HepG2 (cell line): ENCODE data around the gene STYXL1. TPM values are rescaled to one million over a fixed set of nuclear protein-coding genes. Genes with fewer than 3 reads are reported as not detected.
A peak's percentile ranks its signal among the peaks of the same experiment; 100 is the strongest.

Experiments
- DMAP1 ChIP-seq: IDR thresholded peaks from 2 replicates; pipeline ENCODE4 v1.6.1; 2016
- FOXJ3 ChIP-seq: sonication (generic); formaldehyde crosslinking; IDR thresholded peaks from 2 replicates; pipeline ENCODE4 v1.4.0; 2020; ENCODE audit warnings: missing genetic modification reagents, mild to moderate bottlenecking, borderline replicate concordance
- IRX3 ChIP-seq: sonication (generic); formaldehyde crosslinking; IDR thresholded peaks from 2 replicates; pipeline ENCODE4 v1.8.1; 2023; ENCODE audit warnings: mild to moderate bottlenecking, low read depth, missing genetic modification reagents, borderline replicate concordance
- MAZ ChIP-seq, 2 experiments: sonication (generic) in 1 of 2; formaldehyde crosslinking in 1 of 2; IDR thresholded peaks; 2 replicates each; pipeline versions ENCODE4 v1.5.0 to v1.6.1; 2012 to 2020; ENCODE audit warnings: low read depth in 2 of 2, mild to moderate bottlenecking in 2 of 2, borderline replicate concordance in 1 of 2, improper control_type of control experiment in 1 of 2, low read length in 1 of 2, missing genetic modification reagents in 1 of 2, moderate library complexity in 1 of 2
- MED13 ChIP-seq: sonication (generic); formaldehyde crosslinking; IDR thresholded peaks from 2 replicates; pipeline ENCODE4 v1.5.0; 2020; ENCODE audit warnings: missing genetic modification reagents
- PHF5A ChIP-seq: IDR thresholded peaks from one replicate; pipeline ENCODE4 v1.6.1; 2018; ENCODE audit warnings: low read depth, missing genetic modification reagents; ENCODE audit not compliant: unreplicated experiment
- SP1 ChIP-seq, 2 experiments: fragments of 450-650 bp in 1 of 2; sonication (generic) in 1 of 2; formaldehyde crosslinking in 1 of 2; IDR thresholded peaks; 2 replicates each; pipeline versions ENCODE4 v1.4.0 to v1.6.1; 2016 to 2020; ENCODE audit warnings: missing genetic modification reagents in 1 of 2
- ZNF331 ChIP-seq: sonication (generic); formaldehyde crosslinking; IDR thresholded peaks from 2 replicates; pipeline ENCODE4 v1.4.0; 2020; ENCODE audit warnings: missing genetic modification reagents
- ZNF451 ChIP-seq: sonication (generic); formaldehyde crosslinking; IDR thresholded peaks from 2 replicates; pipeline ENCODE4 v1.5.0; 2020; ENCODE audit warnings: mild to moderate bottlenecking, missing genetic modification reagents
- ZNF746 ChIP-seq: sonication (generic); formaldehyde crosslinking; IDR thresholded peaks from 2 replicates; pipeline ENCODE4 v1.8.0; 2022; ENCODE audit warnings: mild to moderate bottlenecking, missing genetic modification reagents
- ZNF839 ChIP-seq: sonication (generic); formaldehyde crosslinking; IDR thresholded peaks from 2 replicates; pipeline ENCODE4 v1.4.0; 2020; ENCODE audit warnings: missing genetic modification reagents, mild to moderate bottlenecking, borderline replicate concordance
- polyA plus RNA-seq, 8 experiments: library from polyadenylated mRNA; depleted of rRNA in 3 of 8; stranded (reverse) in 7 of 8; unstranded in 1 of 8; fragments of >200 nt; fragmentation: Illumina TruSeq in 4 of 8; extraction: Trizol in 4 of 8; gene quantifications; 2 replicates each; pipeline versions ENCODE4 v1.2.1 to v1.2.3, GENCODE V29; 2011 to 2016; ENCODE audit warnings: low read depth in 4 of 8, missing spikeins in 1 of 8, mixed read lengths in 1 of 8; ENCODE audit not compliant: insufficient read depth in 1 of 8
- total RNA-seq, 5 experiments: library from RNA; depleted of rRNA; stranded (reverse); fragments of >200 nt; fragmentation: Illumina TruSeq; extraction: Trizol; gene quantifications; 2 replicates each; pipeline ENCODE4 v1.2.3, GENCODE V29; 2016; ENCODE audit warnings: low read depth in 1 of 5
- TF ChIP-seq, protein P1 (sequence below): sonication (generic); formaldehyde crosslinking; conservative IDR thresholded peaks from 2 replicates; pipeline ENCODE4 v1.4.0; 2020; ENCODE audit warnings: missing genetic modification reagents
- TF ChIP-seq, protein P2 (sequence below): sonication (generic); formaldehyde crosslinking; IDR thresholded peaks from 2 replicates; pipeline ENCODE4 v1.5.0; 2020; ENCODE audit warnings: missing genetic modification reagents
- TF ChIP-seq, protein P3 (sequence below): sonication (generic); formaldehyde crosslinking; IDR thresholded peaks from 2 replicates; pipeline ENCODE4 v1.5.1; 2020; ENCODE audit warnings: mild to moderate bottlenecking, missing genetic modification reagents, moderate library complexity
- TF ChIP-seq, protein P4 (sequence below): sonication (generic); formaldehyde crosslinking; IDR thresholded peaks from 2 replicates; pipeline ENCODE4 v1.5.1; 2020; ENCODE audit warnings: missing genetic modification reagents, mild to moderate bottlenecking, borderline replicate concordance
- TF ChIP-seq, protein P5 (sequence below): sonication (generic); formaldehyde crosslinking; IDR thresholded peaks from 2 replicates; pipeline ENCODE4 v1.5.0; 2020; ENCODE audit warnings: mild to moderate bottlenecking, missing genetic modification reagents, moderate library complexity
- TF ChIP-seq, protein P6 (sequence below): sonication (generic); formaldehyde crosslinking; conservative IDR thresholded peaks from 2 replicates; pipeline ENCODE4 v1.8.0; 2022; ENCODE audit warnings: missing genetic modification reagents

The STYXL1 gene
- total and polyA plus RNA-seq, 2 of the 13 experiments (the other 11 are each of a cell fraction or from before 2014, with no cell fraction given): 23.9 to 38.3 TPM

DNA sequence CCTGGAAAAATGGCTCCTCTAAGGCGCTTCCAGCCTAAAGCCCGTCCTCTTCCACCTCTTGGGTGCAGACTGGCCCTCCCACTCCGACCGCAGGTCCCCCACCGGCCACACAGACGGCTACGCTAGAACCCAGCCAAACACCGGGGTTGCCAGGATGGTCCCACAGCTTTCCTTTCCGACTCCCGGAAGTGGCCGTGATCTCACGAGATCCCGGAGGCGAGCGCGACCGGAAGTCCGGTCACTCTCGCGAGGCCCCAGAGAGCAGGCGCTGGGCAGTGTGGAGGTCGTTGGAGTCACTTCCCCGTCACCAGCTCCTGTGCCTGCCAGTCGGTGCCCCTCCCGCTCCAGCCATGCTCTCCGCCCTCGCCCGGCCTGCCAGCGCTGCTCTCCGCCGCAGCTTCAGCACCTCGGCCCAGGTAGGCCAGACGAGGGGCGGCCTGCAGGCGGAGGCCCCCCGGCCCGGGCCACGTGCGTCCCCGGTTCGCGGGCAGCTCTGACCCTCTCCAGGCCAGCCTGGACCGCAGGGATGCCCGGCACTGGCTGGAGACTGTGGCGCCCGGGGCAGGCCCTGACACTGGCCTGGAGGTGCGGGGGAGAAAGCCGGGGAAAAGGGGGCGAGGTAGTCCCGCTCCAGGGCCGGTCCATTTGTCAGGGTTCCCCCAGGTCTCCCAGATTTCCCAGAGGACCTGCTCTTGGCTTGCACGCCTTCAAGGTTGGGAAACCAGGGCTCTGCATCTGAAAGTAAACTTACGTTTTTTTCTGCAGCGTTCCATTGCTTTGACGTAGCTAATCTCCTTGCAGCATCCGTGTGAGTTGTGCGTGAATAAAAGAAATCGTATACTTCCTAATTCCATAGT lies at the start of gene STYXL1, which contains the start of gene MDH2 (continued):
- TF ChIP-seq, protein P1, sequence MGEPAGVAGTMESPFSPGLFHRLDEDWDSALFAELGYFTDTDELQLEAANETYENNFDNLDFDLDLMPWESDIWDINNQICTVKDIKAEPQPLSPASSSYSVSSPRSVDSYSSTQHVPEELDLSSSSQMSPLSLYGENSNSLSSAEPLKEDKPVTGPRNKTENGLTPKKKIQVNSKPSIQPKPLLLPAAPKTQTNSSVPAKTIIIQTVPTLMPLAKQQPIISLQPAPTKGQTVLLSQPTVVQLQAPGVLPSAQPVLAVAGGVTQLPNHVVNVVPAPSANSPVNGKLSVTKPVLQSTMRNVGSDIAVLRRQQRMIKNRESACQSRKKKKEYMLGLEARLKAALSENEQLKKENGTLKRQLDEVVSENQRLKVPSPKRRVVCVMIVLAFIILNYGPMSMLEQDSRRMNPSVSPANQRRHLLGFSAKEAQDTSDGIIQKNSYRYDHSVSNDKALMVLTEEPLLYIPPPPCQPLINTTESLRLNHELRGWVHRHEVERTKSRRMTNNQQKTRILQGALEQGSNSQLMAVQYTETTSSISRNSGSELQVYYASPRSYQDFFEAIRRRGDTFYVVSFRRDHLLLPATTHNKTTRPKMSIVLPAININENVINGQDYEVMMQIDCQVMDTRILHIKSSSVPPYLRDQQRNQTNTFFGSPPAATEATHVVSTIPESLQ (CRISPR knock-in tag): 0 out of 2 replicates have a peak, but pooled peaks have one; percentile 71
- TF ChIP-seq IRX3: 0 out of 2 replicates have a peak, but pooled peaks have one; percentile 80
- TF ChIP-seq MAZ (IDR thresholded peaks at IDR 0.05; ENCODE audit: borderline replicate concordance, low read depth, low read length): peak; percentile 56; the same call in 1 of the 2 replicates
- TF ChIP-seq MAZ (CRISPR knock-in tag; IDR thresholded peaks at IDR 0.05; ENCODE audit: low read depth): peak; percentile 92
- TF ChIP-seq ZNF451: peak; percentile 82
- TF ChIP-seq MED13: no peak; the same call in 1 of the 2 replicates
- TF ChIP-seq DMAP1: peak; percentile 97
- TF ChIP-seq SP1 (IDR thresholded peaks at IDR 0.05): peak; percentile 91
- TF ChIP-seq SP1 (CRISPR knock-in tag; IDR thresholded peaks at IDR 0.05): no peak
- TF ChIP-seq, protein P2, sequence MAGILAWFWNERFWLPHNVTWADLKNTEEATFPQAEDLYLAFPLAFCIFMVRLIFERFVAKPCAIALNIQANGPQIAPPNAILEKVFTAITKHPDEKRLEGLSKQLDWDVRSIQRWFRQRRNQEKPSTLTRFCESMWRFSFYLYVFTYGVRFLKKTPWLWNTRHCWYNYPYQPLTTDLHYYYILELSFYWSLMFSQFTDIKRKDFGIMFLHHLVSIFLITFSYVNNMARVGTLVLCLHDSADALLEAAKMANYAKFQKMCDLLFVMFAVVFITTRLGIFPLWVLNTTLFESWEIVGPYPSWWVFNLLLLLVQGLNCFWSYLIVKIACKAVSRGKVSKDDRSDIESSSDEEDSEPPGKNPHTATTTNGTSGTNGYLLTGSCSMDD: no peak
- TF ChIP-seq ZNF331: peak; percentile 79
- TF ChIP-seq FOXJ3 (CRISPR knock-in tag): peak; percentile 57; the same call in 1 of the 2 replicates
- peak; percentile 52 for TF ChIP-seq PHF5A
- TF ChIP-seq, protein P3, sequence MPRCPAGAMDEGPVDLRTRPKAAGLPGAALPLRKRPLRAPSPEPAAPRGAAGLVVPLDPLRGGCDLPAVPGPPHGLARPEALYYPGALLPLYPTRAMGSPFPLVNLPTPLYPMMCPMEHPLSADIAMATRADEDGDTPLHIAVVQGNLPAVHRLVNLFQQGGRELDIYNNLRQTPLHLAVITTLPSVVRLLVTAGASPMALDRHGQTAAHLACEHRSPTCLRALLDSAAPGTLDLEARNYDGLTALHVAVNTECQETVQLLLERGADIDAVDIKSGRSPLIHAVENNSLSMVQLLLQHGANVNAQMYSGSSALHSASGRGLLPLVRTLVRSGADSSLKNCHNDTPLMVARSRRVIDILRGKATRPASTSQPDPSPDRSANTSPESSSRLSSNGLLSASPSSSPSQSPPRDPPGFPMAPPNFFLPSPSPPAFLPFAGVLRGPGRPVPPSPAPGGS (CRISPR knock-in tag): peak; percentile 91
- TF ChIP-seq ZNF839: no peak
- TF ChIP-seq, protein P4, sequence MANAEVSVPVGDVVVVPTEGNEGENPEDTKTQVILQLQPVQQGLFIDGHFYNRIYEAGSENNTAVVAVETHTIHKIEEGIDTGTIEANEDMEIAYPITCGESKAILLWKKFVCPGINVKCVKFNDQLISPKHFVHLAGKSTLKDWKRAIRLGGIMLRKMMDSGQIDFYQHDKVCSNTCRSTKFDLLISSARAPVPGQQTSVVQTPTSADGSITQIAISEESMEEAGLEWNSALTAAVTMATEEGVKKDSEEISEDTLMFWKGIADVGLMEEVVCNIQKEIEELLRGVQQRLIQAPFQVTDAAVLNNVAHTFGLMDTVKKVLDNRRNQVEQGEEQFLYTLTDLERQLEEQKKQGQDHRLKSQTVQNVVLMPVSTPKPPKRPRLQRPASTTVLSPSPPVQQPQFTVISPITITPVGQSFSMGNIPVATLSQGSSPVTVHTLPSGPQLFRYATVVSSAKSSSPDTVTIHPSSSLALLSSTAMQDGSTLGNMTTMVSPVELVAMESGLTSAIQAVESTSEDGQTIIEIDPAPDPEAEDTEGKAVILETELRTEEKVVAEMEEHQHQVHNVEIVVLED (CRISPR knock-in tag): peak; percentile 77
- TF ChIP-seq, protein P5, sequence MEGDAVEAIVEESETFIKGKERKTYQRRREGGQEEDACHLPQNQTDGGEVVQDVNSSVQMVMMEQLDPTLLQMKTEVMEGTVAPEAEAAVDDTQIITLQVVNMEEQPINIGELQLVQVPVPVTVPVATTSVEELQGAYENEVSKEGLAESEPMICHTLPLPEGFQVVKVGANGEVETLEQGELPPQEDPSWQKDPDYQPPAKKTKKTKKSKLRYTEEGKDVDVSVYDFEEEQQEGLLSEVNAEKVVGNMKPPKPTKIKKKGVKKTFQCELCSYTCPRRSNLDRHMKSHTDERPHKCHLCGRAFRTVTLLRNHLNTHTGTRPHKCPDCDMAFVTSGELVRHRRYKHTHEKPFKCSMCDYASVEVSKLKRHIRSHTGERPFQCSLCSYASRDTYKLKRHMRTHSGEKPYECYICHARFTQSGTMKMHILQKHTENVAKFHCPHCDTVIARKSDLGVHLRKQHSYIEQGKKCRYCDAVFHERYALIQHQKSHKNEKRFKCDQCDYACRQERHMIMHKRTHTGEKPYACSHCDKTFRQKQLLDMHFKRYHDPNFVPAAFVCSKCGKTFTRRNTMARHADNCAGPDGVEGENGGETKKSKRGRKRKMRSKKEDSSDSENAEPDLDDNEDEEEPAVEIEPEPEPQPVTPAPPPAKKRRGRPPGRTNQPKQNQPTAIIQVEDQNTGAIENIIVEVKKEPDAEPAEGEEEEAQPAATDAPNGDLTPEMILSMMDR (CRISPR knock-in tag): no peak; the same call in 1 of the 2 replicates
- no peak for TF ChIP-seq ZNF746 (CRISPR knock-in tag)
- TF ChIP-seq, protein P6, sequence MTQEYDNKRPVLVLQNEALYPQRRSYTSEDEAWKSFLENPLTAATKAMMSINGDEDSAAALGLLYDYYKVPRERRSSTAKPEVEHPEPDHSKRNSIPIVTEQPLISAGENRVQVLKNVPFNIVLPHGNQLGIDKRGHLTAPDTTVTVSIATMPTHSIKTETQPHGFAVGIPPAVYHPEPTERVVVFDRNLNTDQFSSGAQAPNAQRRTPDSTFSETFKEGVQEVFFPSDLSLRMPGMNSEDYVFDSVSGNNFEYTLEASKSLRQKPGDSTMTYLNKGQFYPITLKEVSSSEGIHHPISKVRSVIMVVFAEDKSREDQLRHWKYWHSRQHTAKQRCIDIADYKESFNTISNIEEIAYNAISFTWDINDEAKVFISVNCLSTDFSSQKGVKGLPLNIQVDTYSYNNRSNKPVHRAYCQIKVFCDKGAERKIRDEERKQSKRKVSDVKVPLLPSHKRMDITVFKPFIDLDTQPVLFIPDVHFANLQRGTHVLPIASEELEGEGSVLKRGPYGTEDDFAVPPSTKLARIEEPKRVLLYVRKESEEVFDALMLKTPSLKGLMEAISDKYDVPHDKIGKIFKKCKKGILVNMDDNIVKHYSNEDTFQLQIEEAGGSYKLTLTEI (CRISPR knock-in tag): no peak
